ENCODE data around the gene EIF6. TPM values are rescaled to one million over a fixed set of nuclear protein-coding genes. Genes with fewer than 3 reads are reported as not detected.
A peak's percentile ranks its signal among the peaks of the same experiment; 100 is the strongest.

Gene EIF6
- total and polyA plus RNA-seq, 2 of the 8 experiments (the other 6 are each of a cell fraction or from before 2014, with no cell fraction given): 184 to 319 TPM

GRCh38 chr20:35232575-35232974, 52.0 kb downstream of the EIF6 start:
- Histone ChIP-seq H2BK12ac (ENCODE audit: low read depth, low read length) (no peak overlapping the region), H4K20me1 (replicated peaks in 1 of 2; ENCODE audit: control insufficient read depth in 1 of 2, insufficient read depth in 2 of 2, low read length in 2 of 2) (no peaks in the 10 kb centered on the region), H2BK15ac (ENCODE audit: low read length) (no peak overlapping the region), H2AK5ac (ENCODE audit: low read depth, low read length) (peak overlapping the region; percentile 39; the same call in 1 of the 2 replicates), H2BK20ac (ENCODE audit: low read length) (no peak overlapping the region), H3K18ac (ENCODE audit: extremely low read depth, low read length) (no peak overlapping the region), H2AFZ (ENCODE audit: low read length) (no peak overlapping the region), H3K23me2 (ENCODE audit: low read depth, low read length) (no peaks in the 10 kb centered on the region), H3K27ac (ENCODE audit: low read depth, low read length) (no peak overlapping the region), H3K36me3 (ENCODE audit: control insufficient read depth in 2 of 4, insufficient read depth in 4 of 4, low read length in 3 of 4) (no peaks in the 10 kb centered on the region), H3K4me2 (ENCODE audit: insufficient read depth in 1 of 2, low read depth in 2 of 2, low read length in 2 of 2) (no peak overlapping the region), H4K91ac (replicated peaks; ENCODE audit: insufficient read length, low read length) (no peak overlapping the region), H3K79me1 (ENCODE audit: low read depth, low read length) (no peaks in the 10 kb centered on the region), H3K4me1 (replicated peaks in 1 of 4; ENCODE audit: control insufficient read depth in 3 of 4, insufficient read depth in 4 of 4, low read length in 3 of 4) (no peaks in the 10 kb centered on the region; a peak in 1 of 7 replicates), H3K9ac (replicated peaks in 1 of 4; ENCODE audit: extremely low read depth in 1 of 4, low read depth in 3 of 4, low read length in 3 of 4) (no peak overlapping the region), H4K5ac (ENCODE audit: insufficient read length, low read depth, low read length) (no peak overlapping the region), H3K27me3 (replicated peaks in 1 of 4; ENCODE audit: control insufficient read depth in 3 of 4, extremely low read depth in 1 of 4, insufficient read depth in 3 of 4, low read length in 3 of 4) (peaks cover 0 to 3% (median 0%) of the 10 kb centered on the region in 4 experiments; a peak in 1 of 7 replicates), H3K56ac (replicated peaks; ENCODE audit: insufficient read length, low read depth, low read length) (no peak overlapping the region), H3K79me2 (ENCODE audit: control insufficient read depth in 1 of 2, insufficient read depth in 2 of 2, low read length in 2 of 2) (peaks cover 0 to 3% of the 10 kb centered on the region in 2 experiments; a peak in 1 of 4 replicates), H3K23ac (ENCODE audit: insufficient read length) (no peak overlapping the region), H2BK120ac (replicated peaks; ENCODE audit: low read depth, low read length) (no peak overlapping the region), H3K4me3 (ENCODE audit: extremely low read depth in 1 of 4, insufficient read depth in 2 of 4, low read depth in 3 of 4, low read length in 4 of 4) (no peak overlapping the region), H3K14ac (ENCODE audit: insufficient read length) (no peak overlapping the region), H3K9me3 (ENCODE audit: insufficient read depth in 2 of 2, low read depth in 1 of 2, low read length in 1 of 2) (no peaks in the 10 kb centered on the region), H4K8ac (ENCODE audit: extremely low read depth, insufficient read depth, low read length) (no peak overlapping the region), H3K4ac (replicated peaks; ENCODE audit: insufficient read length, low read depth, low read length) (no peak overlapping the region), H2BK5ac (ENCODE audit: low read depth, low read length) (no peak overlapping the region)
- ChIA-PET CTCF (ENCODE audit: partially characterized antibody) (interaction anchor here (1.1 kb wide), 1 partner anchor 37 kb away, joined by 3 read pairs; no protein-coding TSS in a partner anchor), POLR2A (ENCODE audit: partially characterized antibody) (interaction anchor here (1.0 to 1.5 kb wide), 2 partner anchors 39 to 222 kb away, joined by 3 read pairs; partner anchors contain the start of gene CEP250)
- WGBS, 2 experiments (ENCODE audit: extremely low coverage in 1 of 2, insufficient coverage in 1 of 2, insufficient read length in 1 of 2, insufficient replicate concordance in 2 of 2, low coverage in 1 of 2, low lambda C conversion rate in 2 of 2, missing lambda C conversion rate in 1 of 2): 76% methylated on average over 2 of the region's 2 CpGs; no CpG with 5 or more reads in 1 of the 2 experiments
- FAIRE-seq: no peak
- no peak for DNase-seq (ENCODE audit: low read depth in 1 of 2, low spot score in 2 of 2)
- TF ChIP-seq BRCA1 (IDR thresholded peaks at IDR 0.05; ENCODE audit: low read depth, low read length): no peak
- no peak for TF ChIP-seq BCL11A (IDR thresholded peaks at IDR 0.05; ENCODE audit: low read depth in 2 of 2, low read length in 2 of 2)
- TF ChIP-seq E2F6 (IDR thresholded peaks at IDR 0.05): no peak
- no peak for TF ChIP-seq CREB1 (IDR thresholded peaks at IDR 0.05)
- no peak for TF ChIP-seq SIX5 (IDR thresholded peaks at IDR 0.05; ENCODE audit: low read depth, low read length)
- TF ChIP-seq TEAD4 (IDR thresholded peaks at IDR 0.05; ENCODE audit: low read depth, low read length): no peak
- no peak for TF ChIP-seq CEBPB (IDR thresholded peaks at IDR 0.05; ENCODE audit: low read depth, low read length)
- TF ChIP-seq CTBP2 (IDR thresholded peaks at IDR 0.05; ENCODE audit: borderline replicate concordance, insufficient read depth, insufficient read length, low read length): no peak
- no peak for TF ChIP-seq RAD21 (IDR thresholded peaks at IDR 0.05 in 1 of 2, conservative IDR thresholded peaks at IDR 0.05 in 1 of 2; ENCODE audit: low read depth in 2 of 2, low read length in 2 of 2)
- TF ChIP-seq FOSL1 (IDR thresholded peaks at IDR 0.05; ENCODE audit: insufficient read depth, low read depth, low read length): no peak
- TF ChIP-seq SRF (IDR thresholded peaks at IDR 0.05; ENCODE audit: low read depth, low read length): no peak
- TF ChIP-seq RBBP5 (IDR thresholded peaks at IDR 0.05; ENCODE audit: borderline replicate concordance, low read depth, low read length): no peak
- no peak for TF ChIP-seq TAF1 (IDR thresholded peaks at IDR 0.05; ENCODE audit: low read depth, low read length)
- TF ChIP-seq SP4 (IDR thresholded peaks at IDR 0.05; ENCODE audit: low read length): no peak

Measured in H1 (cell line).